Lower leg skin (tissue), 4 donors: ENCODE data around the gene ATXN7L3. TPM values are rescaled to one million over a fixed set of nuclear protein-coding genes. Genes with fewer than 3 reads are reported as not detected.
A peak's percentile ranks its signal among the peaks of the same experiment; 100 is the strongest.

Source experiments
- DNase-seq, 2 donors: peaks; one replicate each; pipeline ENCODE4 v3.0.0-alpha.2; 2019; ENCODE audit warnings: low spot score in 2 of 2
- H3K4me3 ChIP-seq: fragments of 200-600 bp; sonication (generic); 2 replicates; pipeline ENCODE4 v1.5.1; 2017; ENCODE audit warnings: mild to moderate bottlenecking, low read depth; ENCODE audit not compliant: poor library complexity, severe bottlenecking
- CTCF ChIP-seq, 3 donors: fragments of 450-650 bp; IDR thresholded peaks; one replicate each; pipeline ENCODE4 v1.5.1; 2016; ENCODE audit warnings: antibody characterized with exemption in 3 of 3, mild to moderate bottlenecking in 3 of 3, moderate library complexity in 2 of 3
- POLR2A ChIP-seq, 2 donors: fragments of 450-650 bp; IDR thresholded peaks; one replicate each; pipeline ENCODE4 v1.6.1; 2016 to 2017; ENCODE audit warnings: antibody characterized with exemption in 2 of 2, mild to moderate bottlenecking in 1 of 2, moderate library complexity in 1 of 2
- WGBS, 2 donors: methylation state at CpG; one replicate each; pipeline ENCODE4 v1.1.5; 2018; 5-methylcytosine and 5-hydroxymethylcytosine counted together
- intact Hi-C: fragments of 100-400 bp; cut with DNase I; formaldehyde crosslinking; loops from one replicate; pipeline ENCODE4 v1.15.0; 2023; ENCODE audit warnings: low total_unique reads
- total RNA-seq, 4 donors: library from RNA; depleted of rRNA; stranded (reverse); fragments of >200 nt; gene quantifications; one replicate each; pipeline ENCODE4 v1.1.0, GENCODE V29; 2016

The ATXN7L3 gene
- total RNA-seq, 4 donors from 2014 or later = 62.4 to 77.9 (median 67.8) TPM

DNA sequence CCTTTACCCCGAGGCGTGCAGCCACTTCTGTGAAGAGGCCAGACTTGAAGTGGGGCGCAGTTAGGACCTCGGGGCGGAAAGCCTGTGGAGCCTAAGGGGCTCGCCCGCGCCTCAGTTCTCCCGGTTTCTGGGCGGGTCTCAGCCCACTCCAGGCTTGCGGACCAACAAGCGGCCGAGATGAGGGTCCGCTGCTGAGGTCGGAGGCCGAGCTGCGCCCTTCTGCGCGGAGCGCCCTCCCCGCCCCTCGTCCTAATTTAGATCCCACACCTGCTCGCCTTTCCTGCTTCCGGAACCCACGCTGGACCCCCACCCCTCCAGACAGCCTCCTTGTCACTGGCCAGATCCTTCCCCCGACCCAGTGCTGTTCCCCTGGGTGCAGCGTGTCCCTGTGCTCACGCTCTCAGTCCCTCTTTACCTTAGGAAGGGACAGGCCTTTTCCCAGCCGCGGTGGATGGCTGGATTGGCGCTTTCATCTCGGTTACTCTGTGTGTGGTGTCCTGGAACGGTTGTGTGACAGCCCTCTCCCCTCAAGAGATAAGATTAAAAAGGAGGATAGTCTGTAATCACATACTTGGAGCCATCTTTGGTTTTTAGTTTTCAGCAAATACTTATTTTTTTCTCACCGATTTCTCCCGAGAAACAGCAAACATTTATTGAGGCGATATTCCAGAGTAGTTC is 933 bp upstream of the ATXN7L3 start:
- DNase-seq = no peak
- 6% methylated on average over 34 to 36 of the region's 36 CpGs for WGBS, 2 donors
- intact Hi-C loops = no loop called here
- no peak for TF ChIP-seq CTCF (IDR thresholded peaks at IDR 0.05)
- TF ChIP-seq POLR2A (IDR thresholded peaks at IDR 0.05) = no peak
- H3K4me3 ChIP-seq = peak overlapping the region; percentile 52

DNA sequence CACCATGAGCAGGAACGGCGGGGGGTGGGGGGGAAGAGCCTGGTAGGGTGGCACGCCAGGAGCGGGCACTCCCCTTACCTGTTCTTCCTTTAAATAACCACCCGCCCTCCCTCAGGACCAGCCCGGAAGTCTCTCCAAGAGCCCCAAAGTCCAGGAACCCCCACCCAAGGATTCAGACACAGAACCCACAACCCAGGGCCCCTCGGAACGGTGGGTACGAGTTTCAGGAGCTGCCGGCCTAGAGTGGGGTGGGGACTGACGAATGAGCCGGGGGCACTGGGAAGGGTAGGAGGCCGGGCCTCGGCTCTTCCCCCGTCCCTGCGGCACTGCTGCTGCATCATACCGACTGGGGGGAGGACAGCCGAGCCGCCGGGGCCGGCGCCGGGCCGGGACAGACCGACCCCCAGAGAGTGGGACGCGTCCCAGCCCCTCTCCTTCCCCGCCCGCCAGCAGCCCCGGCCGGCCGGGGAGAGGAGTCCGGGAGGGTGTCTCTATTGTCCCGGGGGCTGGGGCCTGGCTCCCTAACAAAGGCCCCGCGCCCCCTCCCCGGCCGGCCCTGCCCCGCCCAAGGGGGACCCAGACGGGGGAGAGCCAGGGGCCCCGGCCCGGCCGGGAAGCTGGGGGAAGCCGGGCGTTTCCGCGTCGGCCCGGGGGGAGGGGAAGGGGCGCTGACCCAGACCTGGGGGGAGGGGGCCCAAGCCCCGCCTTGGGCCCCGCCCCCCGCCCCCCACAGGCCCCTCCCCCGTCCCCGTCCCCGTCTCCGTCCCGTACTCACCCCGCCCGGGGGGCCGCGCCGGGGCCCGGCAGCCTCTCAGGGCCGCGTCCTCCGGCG is 747 bp downstream of the ATXN7L3 start:
- intact Hi-C loops = no loop called here
- no peak for TF ChIP-seq POLR2A (IDR thresholded peaks at IDR 0.05)
- TF ChIP-seq CTCF (IDR thresholded peaks at IDR 0.05) = no peak
- peak in 1 of 2 donors; percentile 92 for DNase-seq
- peak overlapping the region; percentile 71 for H3K4me3 ChIP-seq
- 0 to 1% methylated on average over 29 to 30 of the region's 68 CpGs for WGBS, 2 donors

DNA sequence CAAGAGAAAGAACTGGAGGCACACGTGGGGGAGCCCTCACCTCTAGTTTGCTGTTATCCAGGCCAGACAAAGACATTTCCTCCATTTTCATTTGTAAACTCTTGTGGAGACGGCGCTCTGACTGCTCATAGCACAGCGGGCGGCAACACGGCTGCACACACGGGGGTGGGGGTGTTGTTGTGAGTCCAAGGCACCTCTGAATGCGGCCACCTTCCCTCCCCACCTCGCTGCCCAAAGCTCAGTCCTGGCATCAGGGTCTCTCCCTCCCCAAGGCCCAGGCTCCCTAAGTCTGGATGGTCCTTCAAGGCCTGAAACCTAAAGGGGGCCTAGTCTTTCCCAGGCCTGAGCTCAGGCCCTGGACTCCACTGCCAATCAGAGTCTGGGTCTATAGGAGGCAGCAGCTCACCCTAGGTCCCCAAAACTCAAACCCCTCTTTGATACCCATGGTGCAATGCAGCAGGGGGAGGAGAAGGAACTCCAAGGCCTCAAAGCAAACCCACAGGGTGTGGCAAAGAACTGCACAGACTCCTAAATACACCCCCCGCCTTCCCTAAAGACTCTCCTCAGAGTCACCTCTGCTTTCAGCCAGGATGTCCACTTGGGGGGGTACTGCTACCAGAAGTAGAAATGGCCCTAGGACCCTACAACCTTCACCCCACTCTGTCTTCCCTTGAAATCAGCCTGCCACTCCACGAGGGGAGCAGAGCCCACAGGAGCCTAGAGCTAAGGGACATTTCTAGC is 1.5 kb downstream of the ATXN7L3 start:
- H3K4me3 ChIP-seq = peak overlapping the region; percentile 71
- DNase-seq = no peak
- intact Hi-C loops = no loop called here
- no peak for TF ChIP-seq CTCF (IDR thresholded peaks at IDR 0.05)
- TF ChIP-seq POLR2A (IDR thresholded peaks at IDR 0.05) = no peak
- WGBS, 2 donors = 48 to 59% methylated on average over 11 of the region's 11 CpGs

- intact Hi-C loops = no loop called here
- no peak overlapping the region for H3K4me3 ChIP-seq
- DNase-seq = no peak
- WGBS, 2 donors = 82 to 88% methylated on average over 15 of the region's 15 CpGs
- no peak for TF ChIP-seq POLR2A (IDR thresholded peaks at IDR 0.05)
- TF ChIP-seq CTCF (IDR thresholded peaks at IDR 0.05) = no peak
Measured at GRCh38 chr17:44197107-44197506, 2.6 kb downstream of the ATXN7L3 start.

DNA sequence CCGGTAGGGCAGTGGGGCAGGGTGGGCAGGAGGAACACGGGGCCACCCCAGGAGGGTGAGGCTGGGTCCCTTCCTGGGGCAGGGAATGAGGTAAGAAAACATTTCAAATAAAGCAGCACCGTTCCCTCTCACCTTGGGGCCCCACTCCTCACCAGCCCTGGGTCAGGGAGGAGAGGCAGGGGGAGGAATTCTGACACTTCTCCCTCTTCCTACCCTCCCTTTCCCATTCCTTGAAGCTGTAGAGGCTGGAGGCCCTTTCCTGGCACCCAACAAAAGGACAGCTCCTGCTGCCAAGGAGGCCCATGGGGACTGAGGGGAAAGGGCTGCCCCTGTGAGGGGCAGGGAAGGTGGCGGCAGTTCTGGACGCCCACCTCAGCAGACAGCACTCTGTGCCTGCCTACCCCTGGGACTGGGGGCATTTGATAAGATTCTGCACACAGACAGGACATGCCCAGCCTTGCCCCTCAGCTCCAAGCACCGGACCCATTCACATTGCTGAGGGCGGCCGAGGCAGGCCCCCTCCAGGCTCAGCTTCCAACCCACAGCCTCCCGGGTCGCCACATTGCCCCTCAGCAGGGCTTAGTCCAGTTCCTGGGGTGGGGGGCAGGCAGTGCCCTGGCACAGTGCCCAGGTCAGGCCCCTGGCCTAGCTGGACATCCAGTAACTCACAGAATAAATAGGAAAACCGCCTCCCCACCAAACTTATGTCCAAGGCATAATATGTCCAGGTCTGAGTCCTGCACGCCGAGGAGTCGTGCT is 6.2 kb downstream of the ATXN7L3 start:
- DNase-seq = no peak
- intact Hi-C loops = no loop called here
- WGBS, 2 donors = 79 to 91% methylated on average over 14 of the region's 14 CpGs
- TF ChIP-seq POLR2A (IDR thresholded peaks at IDR 0.05) (no peak), CTCF (IDR thresholded peaks at IDR 0.05) (no peak)
- H3K4me3 ChIP-seq = no peak overlapping the region
